IMR-90 (cell line): ENCODE results near the gene MRPL4. TPM values are rescaled to one million over a fixed set of nuclear protein-coding genes. Genes with fewer than 3 reads are reported as not detected.

Experiments used
- ATAC-seq: fragments of 200-7000 bp; cut with Tn5 transposase; 2 replicates; pipeline ENCODE4 v1.9.1; 2020; ENCODE audit warnings: low read depth, mild to moderate bottlenecking, moderate library complexity
- BruUV-seq: library from RNA; stranded (reverse); fragments of 400-500 nt; replicated peaks from 2 replicates; lab custom pipeline; 2021; lab: Mats Ljungman, UMichigan
- CTCF ChIA-PET: fragments of 300-600 bp; formaldehyde crosslinking; extraction: SDS; loops from one replicate; lab custom pipeline; 2021; ENCODE audit warnings: antibody characterized with exemption; lab: Yijun Ruan, JAX
- POLR2A ChIA-PET: fragments of 300-600 bp; sonication (Branson Sonifier 250); formaldehyde crosslinking; loops from one replicate; lab custom pipeline; 2022; ENCODE audit warnings: antibody characterized with exemption; ENCODE audit not compliant: unreplicated experiment; lab: Charles Lee
- DNase-seq: peaks from one replicate; pipeline ENCODE4 v3.0.0; 2013
- H2AFZ ChIP-seq: replicated peaks from 2 replicates; pipeline ENCODE3; 2013; ENCODE audit warnings: low read length, mild to moderate bottlenecking; ENCODE audit not compliant: poor library complexity
- H2AK5ac ChIP-seq: 2 replicates; pipeline ENCODE4 v1.6.1; 2013; ENCODE audit warnings: low read depth, low read length, inconsistent platforms
- H2AK9ac ChIP-seq: replicated peaks from 2 replicates; pipeline ENCODE3; 2013; ENCODE audit warnings: mild to moderate bottlenecking, low read depth, low read length, moderate library complexity; ENCODE audit not compliant: poor library complexity
- H2BK120ac ChIP-seq: 2 replicates; pipeline ENCODE4 v1.6.1; 2013; ENCODE audit warnings: low read depth, low read length, inconsistent platforms
- H2BK15ac ChIP-seq: 3 replicates; pipeline ENCODE4 v1.6.1; 2013; ENCODE audit warnings: low read depth, low read length, inconsistent platforms
- H2BK20ac ChIP-seq: 2 replicates; pipeline ENCODE4 v1.6.1; 2013; ENCODE audit warnings: low read depth, mild to moderate bottlenecking, inconsistent platforms, low read length, moderate library complexity
- H2BK5ac ChIP-seq: 2 replicates; pipeline ENCODE4 v1.6.1; 2013; ENCODE audit warnings: mild to moderate bottlenecking, low read depth, low read length, inconsistent platforms; ENCODE audit not compliant: poor library complexity, severe bottlenecking
- H3K14ac ChIP-seq: replicated peaks from 2 replicates; pipeline ENCODE4 v1.6.1; 2013; ENCODE audit warnings: low read depth, low read length, inconsistent platforms
- H3K18ac ChIP-seq: 2 replicates; pipeline ENCODE4 v1.6.1; 2013; ENCODE audit warnings: low read depth, low read length, control low read depth
- H3K23ac ChIP-seq: 2 replicates; pipeline ENCODE4 v1.6.1; 2013; ENCODE audit warnings: low read depth, low read length, inconsistent platforms
- H3K27ac ChIP-seq: 2 replicates; pipeline ENCODE4 v1.5.1; 2013; ENCODE audit warnings: mild to moderate bottlenecking, control low read depth, low read length; ENCODE audit not compliant: insufficient read depth
- H3K27me3 ChIP-seq: 2 replicates; pipeline ENCODE4 v1.6.1; 2013; ENCODE audit warnings: low read length; ENCODE audit not compliant: control insufficient read depth, insufficient read depth
- H3K36me3 ChIP-seq: 2 replicates; pipeline ENCODE4 v1.6.1; 2013; ENCODE audit warnings: low read length, mixed read lengths; ENCODE audit not compliant: control insufficient read depth, insufficient read depth
- H3K4ac ChIP-seq: 2 replicates; pipeline ENCODE4 v1.6.1; 2013; ENCODE audit warnings: low read depth, low read length, inconsistent platforms
- H3K4me1 ChIP-seq: 2 replicates; pipeline ENCODE4 v1.6.1; 2013; ENCODE audit warnings: low read length, mixed read lengths; ENCODE audit not compliant: control insufficient read depth, insufficient read depth
- H3K4me2 ChIP-seq: 2 replicates; pipeline ENCODE4 v1.6.1; 2013; ENCODE audit warnings: low read depth, mild to moderate bottlenecking, control low read depth, low read length, moderate library complexity
- H3K4me3 ChIP-seq: 2 replicates; pipeline ENCODE4 v1.5.1; 2013; ENCODE audit warnings: low read depth, mild to moderate bottlenecking, control low read depth, low read length, moderate library complexity; ENCODE audit not compliant: insufficient read depth
- H3K56ac ChIP-seq: 2 replicates; pipeline ENCODE4 v1.6.1; 2013; ENCODE audit warnings: low read length, inconsistent platforms; ENCODE audit not compliant: insufficient read depth; ENCODE audit errors: extremely low read depth
- H3K79me1 ChIP-seq, 2 experiments: 2 replicates each; pipeline ENCODE4 v1.6.1; 2013; ENCODE audit warnings: low read length in 2 of 2, inconsistent platforms in 1 of 2, low read depth in 1 of 2
- H3K9ac ChIP-seq: 2 replicates; pipeline ENCODE4 v1.6.1; 2013; ENCODE audit warnings: low read depth, low read length, control low read depth
- H3K9me1 ChIP-seq: 2 replicates; pipeline ENCODE4 v1.6.1; 2013; ENCODE audit warnings: low read length, inconsistent platforms; ENCODE audit not compliant: insufficient read depth
- H3K9me3 ChIP-seq: 2 replicates; pipeline ENCODE4 v1.6.1; 2013; ENCODE audit warnings: low read length; ENCODE audit not compliant: control insufficient read depth, insufficient read depth
- H4K20me1 ChIP-seq: 2 replicates; pipeline ENCODE4 v1.6.1; 2013; ENCODE audit warnings: low read length, inconsistent platforms; ENCODE audit not compliant: insufficient read depth
- H4K5ac ChIP-seq: 2 replicates; pipeline ENCODE4 v1.6.1; 2013; ENCODE audit warnings: mild to moderate bottlenecking, low read depth, low read length, control low read depth
- H4K8ac ChIP-seq, 2 experiments: 2 replicates each; pipeline ENCODE4 v1.6.1; 2013; ENCODE audit warnings: low read depth in 2 of 2, low read length in 2 of 2, control low read depth in 1 of 2, inconsistent platforms in 1 of 2
- H4K91ac ChIP-seq: 2 replicates; pipeline ENCODE4 v1.6.1; 2013; ENCODE audit warnings: low read depth, low read length, inconsistent platforms; ENCODE audit not compliant: insufficient read depth
- BHLHE40 ChIP-seq: fragments of 150-350 bp; IDR thresholded peaks from 2 replicates; pipeline ENCODE4 v1.6.1; 2016; ENCODE audit warnings: mild to moderate bottlenecking, low read depth, low read length
- CEBPB ChIP-seq: IDR thresholded peaks from 2 replicates; pipeline ENCODE4 v1.6.1; 2012; ENCODE audit warnings: low read depth, low read length, improper control_type of control experiment
- CHD1 ChIP-seq: IDR thresholded peaks from 2 replicates; pipeline ENCODE4 v1.6.1; 2012; ENCODE audit warnings: low read depth, low read length, improper control_type of control experiment
- CTCF ChIP-seq: conservative IDR thresholded peaks from 2 replicates; pipeline ENCODE4 v1.5.1; 2012; ENCODE audit warnings: mild to moderate bottlenecking, low read depth, low read length, improper control_type of control experiment
- FOS ChIP-seq: fragments of 150-350 bp; IDR thresholded peaks from 2 replicates; pipeline ENCODE4 v1.6.1; 2016; ENCODE audit warnings: low read depth, low read length
- MAFK ChIP-seq: IDR thresholded peaks from 2 replicates; pipeline ENCODE4 v1.6.1; 2012; ENCODE audit warnings: low read depth, low read length, improper control_type of control experiment
- MAZ ChIP-seq: IDR thresholded peaks from 2 replicates; pipeline ENCODE4 v1.6.1; 2012; ENCODE audit warnings: low read depth, mild to moderate bottlenecking, low read length, improper control_type of control experiment, moderate library complexity, borderline replicate concordance
- MXI1 ChIP-seq: IDR thresholded peaks from 2 replicates; pipeline ENCODE4 v1.6.1; 2012; ENCODE audit warnings: low read depth, mild to moderate bottlenecking, low read length, moderate library complexity, borderline replicate concordance
- NFE2L2 ChIP-seq: fragments of 150-350 bp; IDR thresholded peaks from 2 replicates; pipeline ENCODE4 v1.6.1; 2016; ENCODE audit warnings: low read depth, mild to moderate bottlenecking, low read length
- POLR2A ChIP-seq: IDR thresholded peaks from 2 replicates; pipeline ENCODE4 v1.6.1; 2012; ENCODE audit warnings: mild to moderate bottlenecking, low read depth, low read length
- RCOR1 ChIP-seq: IDR thresholded peaks from 2 replicates; pipeline ENCODE4 v1.6.1; 2012; ENCODE audit warnings: mild to moderate bottlenecking, low read length, improper control_type of control experiment; ENCODE audit not compliant: insufficient replicate concordance
- RFX5 ChIP-seq: IDR thresholded peaks from 2 replicates; pipeline ENCODE4 v1.8.0; 2012; ENCODE audit warnings: low read depth, mild to moderate bottlenecking, low read length, moderate library complexity
- SMC3 ChIP-seq: fragments of 150-350 bp; IDR thresholded peaks from 2 replicates; pipeline ENCODE4 v1.6.1; 2016; ENCODE audit warnings: low read depth, mild to moderate bottlenecking, antibody characterized with exemption, low read length, moderate library complexity
- WGBS, 2 experiments: methylation state at CpG; one replicate each; pipeline versions ENCODE4 v1.1.5 to v1.1.7; 2013; ENCODE audit warnings: missing lambda C conversion rate in 2 of 2; ENCODE audit not compliant: insufficient read length in 1 of 2; ENCODE audit errors: extremely low coverage in 2 of 2; 5-methylcytosine and 5-hydroxymethylcytosine counted together
- dilution Hi-C: fragments of 300-500 bp; cut with HindIII; formaldehyde crosslinking; loops from one replicate; pipeline ENCODE4 v1.14.3; 2018; ENCODE audit warnings: low sequenced_read_pairs; ENCODE audit not compliant: unreplicated experiment
- in situ Hi-C: fragments of 300-500 bp; cut with MboI; formaldehyde crosslinking; loops from 3 replicates; pipeline ENCODE4 v1.14.3; 2019; ENCODE audit warnings: low sequenced_read_pairs, inconsistent platforms, mixed read lengths
- intact Hi-C: fragments of 100-400 bp; cut with micrococcal nuclease; formaldehyde crosslinking; loops from 2 replicates; pipeline ENCODE4 v1.10.0; 2022
- polyA plus RNA-seq, 3 experiments: library from polyadenylated mRNA; depleted of rRNA; stranded (reverse); fragments of >200 nt; gene quantifications; 2 replicates each; pipeline ENCODE4 v1.2.3, GENCODE V29; 2012; ENCODE audit warnings: low replicate concordance in 1 of 3
- total RNA-seq: library from RNA; depleted of rRNA; stranded (reverse); fragments of >200 nt; gene quantifications from 2 replicates; pipeline ENCODE4 v1.2.3, GENCODE V29; 2012
- TF ChIP-seq, protein P1 (sequence below): fragments of 150-350 bp; IDR thresholded peaks from 2 replicates; pipeline ENCODE4 v1.6.1; 2016; ENCODE audit warnings: low read depth, mild to moderate bottlenecking, low read length, moderate library complexity, borderline replicate concordance
- TF ChIP-seq, protein P2 (sequence below): fragments of 150-350 bp; IDR thresholded peaks from 2 replicates; pipeline ENCODE4 v1.6.1; 2017; ENCODE audit warnings: mild to moderate bottlenecking, antibody characterized with exemption, low read length, low read depth

Gene MRPL4
- total and polyA plus RNA-seq, 2 of the 4 experiments (the other 2 are of a cell fraction) = 32.8 to 108 TPM

DNA sequence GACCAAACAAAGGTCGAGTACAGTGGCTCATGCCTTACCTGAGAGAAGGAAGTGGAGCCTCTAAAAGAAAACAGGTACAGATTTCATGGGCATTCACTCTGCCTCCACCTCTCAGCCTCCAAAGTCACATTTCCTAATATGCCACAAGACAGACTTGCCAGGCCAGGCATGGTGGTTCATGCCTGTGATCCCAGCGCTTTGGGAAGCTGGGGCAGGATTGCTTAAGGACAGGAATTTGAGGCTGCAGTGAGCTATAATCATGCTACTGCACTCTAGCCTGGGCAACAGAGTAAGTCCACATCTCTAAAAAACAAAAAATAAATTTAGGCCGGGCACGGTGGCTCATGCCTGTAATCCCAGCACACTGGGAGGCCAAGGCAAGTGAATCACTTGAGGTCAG, 46.4 kb upstream of the MRPL4 start:
- H3K27me3 ChIP-seq = no peaks in the 10 kb centered on the region
- no peak overlapping the region for H3K27ac ChIP-seq
- peaks cover 7% of the 10 kb centered on the region for H3K4me1 ChIP-seq
- H3K56ac ChIP-seq = no peak overlapping the region
- H3K9me3 ChIP-seq = peaks cover 4% of the 10 kb centered on the region; the same call in 1 of the 2 replicates
- H2AK9ac ChIP-seq = no peak overlapping the region
- TF ChIP-seq MXI1 (no peak), POLR2A (no peak), RFX5 (no peak), MAFK (no peak), MAZ (no peak), SMC3 (no peak), CTCF (no peak), BHLHE40 (no peak), FOS (no peak), CHD1 (no peak), NFE2L2 (no peak), RCOR1 (no peak), CEBPB (no peak)
- TF ChIP-seq, protein P1, sequence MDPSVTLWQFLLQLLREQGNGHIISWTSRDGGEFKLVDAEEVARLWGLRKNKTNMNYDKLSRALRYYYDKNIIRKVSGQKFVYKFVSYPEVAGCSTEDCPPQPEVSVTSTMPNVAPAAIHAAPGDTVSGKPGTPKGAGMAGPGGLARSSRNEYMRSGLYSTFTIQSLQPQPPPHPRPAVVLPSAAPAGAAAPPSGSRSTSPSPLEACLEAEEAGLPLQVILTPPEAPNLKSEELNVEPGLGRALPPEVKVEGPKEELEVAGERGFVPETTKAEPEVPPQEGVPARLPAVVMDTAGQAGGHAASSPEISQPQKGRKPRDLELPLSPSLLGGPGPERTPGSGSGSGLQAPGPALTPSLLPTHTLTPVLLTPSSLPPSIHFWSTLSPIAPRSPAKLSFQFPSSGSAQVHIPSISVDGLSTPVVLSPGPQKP = no peak
- TF ChIP-seq, protein P2, sequence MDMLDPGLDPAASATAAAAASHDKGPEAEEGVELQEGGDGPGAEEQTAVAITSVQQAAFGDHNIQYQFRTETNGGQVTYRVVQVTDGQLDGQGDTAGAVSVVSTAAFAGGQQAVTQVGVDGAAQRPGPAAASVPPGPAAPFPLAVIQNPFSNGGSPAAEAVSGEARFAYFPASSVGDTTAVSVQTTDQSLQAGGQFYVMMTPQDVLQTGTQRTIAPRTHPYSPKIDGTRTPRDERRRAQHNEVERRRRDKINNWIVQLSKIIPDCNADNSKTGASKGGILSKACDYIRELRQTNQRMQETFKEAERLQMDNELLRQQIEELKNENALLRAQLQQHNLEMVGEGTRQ = no peak
- H2BK20ac ChIP-seq = no peak overlapping the region
- 0 out of 3 replicates have a peak overlapping the region, but pooled peaks have one; percentile 3 for H2BK15ac ChIP-seq
- no peak overlapping the region for H2AFZ ChIP-seq
- no peak overlapping the region for H4K8ac ChIP-seq
- CTCF ChIA-PET = interaction anchor here (0.6 to 0.9 kb wide), 2 partner anchors 44 to 86 kb away, joined by 3 read pairs; no protein-coding TSS in a partner anchor
- H3K9me1 ChIP-seq = no peaks in the 10 kb centered on the region
- H3K18ac ChIP-seq = no peak overlapping the region
- H2AK5ac ChIP-seq = no peak overlapping the region
- H4K91ac ChIP-seq = no peak overlapping the region
- ATAC-seq (no peak), DNase-seq (no peak)
- POLR2A ChIA-PET = no interaction called here
- dilution Hi-C loops (no loop called here), intact Hi-C loops (no loop called here), in situ Hi-C loops (no loop called here)
- WGBS, 2 experiments = no CpG with 5 or more reads among the region's 4 CpGs
- H3K36me3 ChIP-seq = no peaks in the 10 kb centered on the region
- no peak overlapping the region for H2BK5ac ChIP-seq
- no peak overlapping the region; the same call in 1 of the 2 replicates for H4K5ac ChIP-seq
- H3K23ac ChIP-seq = no peak overlapping the region
- H3K4me3 ChIP-seq = no peak overlapping the region
- H2BK120ac ChIP-seq = no peak overlapping the region; the same call in 1 of the 2 replicates
- no TSS peak for BruUV-seq
- no peak overlapping the region for H3K4me2 ChIP-seq
- H3K4ac ChIP-seq = no peak overlapping the region
- no peak overlapping the region for H3K9ac ChIP-seq
- H4K20me1 ChIP-seq = no peaks in the 10 kb centered on the region
- no peak overlapping the region for H3K14ac ChIP-seq
- no peaks in the 10 kb centered on the region for H3K79me1 ChIP-seq
